Activated naive CD4-positive, alpha-beta T cell treated with Interleukin-2 at 50 U/mL for 16 hours (primary cell): Measurements from ENCODE around the gene TMEM207.

Experiments
- DNase-seq: peaks from one replicate; pipeline ENCODE4 v3.0.0-alpha.2; 2020

The TMEM207 gene

DNA sequence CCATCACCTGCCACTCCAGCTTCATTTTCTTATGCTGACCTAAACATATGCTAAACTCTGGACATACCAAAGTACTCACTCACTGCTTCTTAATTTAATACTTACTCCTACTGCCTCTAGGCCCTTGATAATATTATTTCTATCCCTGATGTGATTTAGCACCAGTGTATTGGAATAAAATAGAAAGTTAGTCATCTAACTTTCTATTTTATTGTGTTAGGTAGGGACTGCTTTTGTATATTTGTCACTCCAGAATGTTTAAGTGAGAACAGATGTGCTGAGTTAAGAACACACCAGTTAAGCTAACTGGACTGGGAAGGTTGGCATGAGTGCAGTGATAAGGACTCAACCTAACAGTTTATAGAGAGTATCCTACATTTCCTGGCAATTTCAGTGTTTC, 68.3 kb downstream of the TMEM207 start:
- no peak for DNase-seq

DNA sequence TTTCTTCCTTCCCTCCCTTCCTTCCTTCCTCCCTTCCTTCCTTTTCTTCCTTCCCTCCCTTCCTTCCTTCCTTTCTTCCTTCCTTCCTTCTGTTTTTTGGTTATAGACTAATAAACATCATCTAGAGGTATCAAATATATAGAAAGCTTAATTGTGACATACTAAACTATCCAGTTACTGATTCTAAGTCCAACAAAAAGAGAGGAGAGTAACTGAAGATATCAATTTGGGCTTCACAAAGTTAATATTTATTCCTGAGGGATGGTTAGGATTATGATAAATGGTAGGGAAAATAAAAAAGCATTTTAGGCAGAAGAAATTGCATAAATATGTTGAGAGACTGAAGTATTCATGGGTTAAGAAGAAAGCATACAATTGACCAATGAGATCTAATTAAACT, 69.5 kb downstream of the TMEM207 start:
- no peak for DNase-seq
